ENCODE data around the gene CPED1.

The CPED1 gene

GRCh38 chr7:120991161-120991560 lies 2.6 kb downstream of the CPED1 start:
- in situ Hi-C loops (cut with HindIII; ENCODE audit: low sequenced_read_pairs), result no loop called here
- no peak for DNase-seq (ENCODE audit: low read depth, low spot score)

GRCh38 chr7:120991581-120991980 lies 3.1 kb downstream of the CPED1 start:
- DNase-seq (ENCODE audit: low read depth, low spot score), result peak; percentile 69
- H3K4me3 ChIP-seq (ENCODE audit: low read depth, low read length), result peak overlapping the region; percentile 58
- in situ Hi-C loops (cut with HindIII; ENCODE audit: low sequenced_read_pairs), result no loop called here
- TF ChIP-seq CTCF (IDR thresholded peaks at IDR 0.05; ENCODE audit: low read depth, low read length), result no peak

More at GRCh38 chr7:120991161-120991560, 2.6 kb downstream of the CPED1 start:
- no peak for TF ChIP-seq CTCF (IDR thresholded peaks at IDR 0.05; ENCODE audit: low read depth, low read length)
- peak overlapping the region; percentile 58 for H3K4me3 ChIP-seq (ENCODE audit: low read depth, low read length)

- TF ChIP-seq CTCF (IDR thresholded peaks at IDR 0.05; ENCODE audit: low read depth, low read length), result no peak
- in situ Hi-C loops (cut with HindIII; ENCODE audit: low sequenced_read_pairs), result no loop called here
- peak; percentile 5 for DNase-seq (ENCODE audit: low read depth, low spot score)
- H3K4me3 ChIP-seq (ENCODE audit: low read depth, low read length), result peak overlapping the region; percentile 58
Observed at GRCh38 chr7:120992272-120992964, 3.9 kb downstream of the CPED1 start.

GRCh38 chr7:120992965-120993494 lies 4.5 kb downstream of the CPED1 start:
- DNase-seq (ENCODE audit: low read depth, low spot score), result peak; percentile 16
- no peak overlapping the region for H3K4me3 ChIP-seq (ENCODE audit: low read depth, low read length)
- in situ Hi-C loops (cut with HindIII; ENCODE audit: low sequenced_read_pairs), result no loop called here
- TF ChIP-seq CTCF (IDR thresholded peaks at IDR 0.05; ENCODE audit: low read depth, low read length), result no peak

- DNase-seq (ENCODE audit: low read depth, low spot score), result no peak
- H3K4me3 ChIP-seq (ENCODE audit: low read depth, low read length), result no peak overlapping the region
- in situ Hi-C loops (cut with HindIII; ENCODE audit: low sequenced_read_pairs), result no loop called here
- no peak for TF ChIP-seq CTCF (IDR thresholded peaks at IDR 0.05; ENCODE audit: low read depth, low read length)
Observed at GRCh38 chr7:120993553-120994191, 5.2 kb downstream of the CPED1 start.

- H3K4me3 ChIP-seq (ENCODE audit: low read depth, low read length), result no peak overlapping the region
- in situ Hi-C loops (cut with HindIII; ENCODE audit: low sequenced_read_pairs), result no loop called here
- no peak for DNase-seq (ENCODE audit: low read depth, low spot score)
- TF ChIP-seq CTCF (IDR thresholded peaks at IDR 0.05; ENCODE audit: low read depth, low read length), result no peak
Observed at GRCh38 chr7:120994512-120995410, 6.2 kb downstream of the CPED1 start.

Measured in astrocyte of the spinal cord (primary cell).